GM10266 (cell line): ENCODE measurements around the gene RAB14.

ENCODE experiments used
- DNase-seq: peaks from one replicate; pipeline ENCODE4 v3.0.0; 2012; ENCODE audit errors: extremely low spot score
- CTCF ChIP-seq: IDR thresholded peaks from 2 replicates; pipeline ENCODE4 v1.5.1; 2012; ENCODE audit warnings: mild to moderate bottlenecking, low read depth; ENCODE audit not compliant: control insufficient read depth, insufficient read depth; ENCODE audit errors: missing control alignments

RAB14 gene

GRCh38 chr9:121210536-121210935, 8.9 kb upstream of the RAB14 start:
- no peak for TF ChIP-seq CTCF
- no peak for DNase-seq

- TF ChIP-seq CTCF = no peak
- no peak for DNase-seq
These were observed 5.8 kb upstream of the RAB14 start for GRCh38 chr9:121207371-121207940.

GRCh38 chr9:121206516-121207370, 5.1 kb upstream of the RAB14 start:
- TF ChIP-seq CTCF = no peak
- no peak for DNase-seq

- no peak for DNase-seq
- TF ChIP-seq CTCF = no peak
These were observed 2.9 kb upstream of the RAB14 start for GRCh38 chr9:121204611-121205010.

GRCh38 chr9:121204121-121204520, 2.5 kb upstream of the RAB14 start:
- no peak for DNase-seq
- no peak for TF ChIP-seq CTCF

- TF ChIP-seq CTCF = no peak
- DNase-seq = peak; percentile 48
These were observed 478 bp downstream of the RAB14 start for GRCh38 chr9:121201045-121201737.
